Activated T-cell treated with anti-CD3 and anti-CD28 coated beads, Interleukin-2, amount 50 U/mL, for 24 hours (primary cell): ENCODE measurements around the gene VSTM5.
"Not testable (repeated sequence)": the region's sequence is repeated elsewhere in the genome, so short reads cannot be mapped to it uniquely, and the experiment has no call there.

ENCODE experiments used
- DNase-seq: peaks from one replicate; pipeline ENCODE4 v3.0.0-alpha.2; 2020
- H3K27ac Mint-ChIP-seq: 2 replicates; pipeline ENCODE4 v1.8.0; 2020; ENCODE audit warnings: mild to moderate bottlenecking, mixed read lengths
- H3K27me3 Mint-ChIP-seq: 2 replicates; pipeline ENCODE4 v1.8.0; 2020; ENCODE audit warnings: mixed read lengths
- H3K36me3 Mint-ChIP-seq: 2 replicates; pipeline ENCODE4 v1.8.0; 2020; ENCODE audit warnings: low read depth, mixed read lengths
- H3K4me1 Mint-ChIP-seq: 2 replicates; pipeline ENCODE4 v1.8.0; 2020; ENCODE audit warnings: low read depth, mixed read lengths
- H3K4me3 Mint-ChIP-seq: 2 replicates; pipeline ENCODE4 v1.8.0; 2020; ENCODE audit warnings: mild to moderate bottlenecking, moderate library complexity, mixed read lengths
- H3K9me3 Mint-ChIP-seq: 2 replicates; pipeline ENCODE4 v1.8.0; 2020; ENCODE audit warnings: mixed read lengths

Gene VSTM5, protein sequence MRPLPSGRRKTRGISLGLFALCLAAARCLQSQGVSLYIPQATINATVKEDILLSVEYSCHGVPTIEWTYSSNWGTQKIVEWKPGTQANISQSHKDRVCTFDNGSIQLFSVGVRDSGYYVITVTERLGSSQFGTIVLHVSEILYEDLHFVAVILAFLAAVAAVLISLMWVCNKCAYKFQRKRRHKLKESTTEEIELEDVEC

DNA sequence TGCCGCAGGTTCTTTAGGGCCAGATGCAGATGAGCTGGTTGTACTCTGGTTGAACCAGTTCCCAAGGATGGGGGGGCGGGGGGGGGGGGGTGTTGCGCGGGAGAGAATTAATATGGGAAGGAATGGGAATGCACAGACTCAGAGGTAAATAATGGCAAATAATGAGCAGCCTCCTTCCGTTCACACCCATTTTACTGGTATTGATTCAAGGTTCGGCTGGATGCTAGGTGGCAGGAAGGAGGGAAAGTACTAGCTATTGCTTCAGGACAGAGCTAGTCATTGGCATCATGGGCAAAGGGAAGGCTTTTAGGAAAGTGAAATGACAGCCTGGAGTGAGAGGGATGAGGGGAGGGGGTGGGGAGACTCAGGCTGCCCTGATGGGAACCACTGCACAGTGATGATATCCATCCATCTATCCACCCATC lies at the start of gene VSTM5:
TSS of gene VSTM5 (minus strand) at position 25 of the 425 bp plus-strand sequence. CDS start 116 bp downstream, outside the sequence.
- no peaks in the 10 kb centered on the region for H3K9me3 Mint-ChIP-seq
- H3K36me3 Mint-ChIP-seq, result no peaks in the 10 kb centered on the region
- H3K27ac Mint-ChIP-seq, result no peak within 1 kb of the TSS
- no peak for DNase-seq
- peaks cover 49% of the 10 kb centered on the region for H3K27me3 Mint-ChIP-seq
- H3K4me1 Mint-ChIP-seq, result peaks cover 5% of the 10 kb centered on the region
- no peak within 1 kb of the TSS for H3K4me3 Mint-ChIP-seq

DNA sequence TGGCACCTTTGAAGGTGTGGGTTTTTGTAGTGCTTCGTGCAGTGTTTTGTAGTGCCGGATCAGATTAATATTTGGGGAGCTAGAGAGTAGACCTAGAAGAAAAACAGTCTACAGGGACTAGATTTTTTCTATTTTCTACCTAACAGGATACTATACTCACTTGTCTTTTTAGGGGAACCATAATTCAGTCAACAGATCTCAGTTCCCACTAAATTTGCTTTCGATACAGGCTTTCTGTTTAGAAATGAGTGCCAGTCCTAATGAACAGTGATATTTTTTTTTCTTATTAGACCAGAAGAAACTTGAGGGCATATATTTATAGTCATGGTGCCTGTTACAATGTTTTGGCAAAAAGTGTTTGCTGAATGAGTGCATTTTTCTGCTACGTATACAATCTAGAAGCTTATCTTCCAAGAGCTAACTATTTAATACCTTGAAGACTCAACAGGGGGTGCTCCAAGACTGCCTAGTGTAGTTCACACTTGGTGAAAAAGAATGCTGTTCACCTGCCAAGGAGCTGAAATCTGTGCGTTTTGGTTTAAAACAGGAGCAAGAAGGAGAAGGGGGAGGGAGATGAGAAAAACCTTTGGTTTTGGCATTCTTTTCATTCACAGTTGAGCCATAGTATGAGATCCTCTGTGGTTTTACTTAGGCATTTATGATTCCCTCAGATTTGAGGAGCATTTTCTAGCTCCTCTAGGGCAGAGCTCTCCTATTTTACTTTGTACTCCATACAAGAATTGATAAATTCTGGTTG lies 44.9 kb upstream of the VSTM5 start:
- H3K9me3 Mint-ChIP-seq, result no peaks in the 10 kb centered on the region
- no peak for DNase-seq
- H3K27me3 Mint-ChIP-seq, result peaks cover 65% of the 10 kb centered on the region
- H3K4me3 Mint-ChIP-seq, result no peak overlapping the region
- H3K36me3 Mint-ChIP-seq, result no peaks in the 10 kb centered on the region
- no peak overlapping the region for H3K27ac Mint-ChIP-seq
- no peaks in the 10 kb centered on the region for H3K4me1 Mint-ChIP-seq

DNA sequence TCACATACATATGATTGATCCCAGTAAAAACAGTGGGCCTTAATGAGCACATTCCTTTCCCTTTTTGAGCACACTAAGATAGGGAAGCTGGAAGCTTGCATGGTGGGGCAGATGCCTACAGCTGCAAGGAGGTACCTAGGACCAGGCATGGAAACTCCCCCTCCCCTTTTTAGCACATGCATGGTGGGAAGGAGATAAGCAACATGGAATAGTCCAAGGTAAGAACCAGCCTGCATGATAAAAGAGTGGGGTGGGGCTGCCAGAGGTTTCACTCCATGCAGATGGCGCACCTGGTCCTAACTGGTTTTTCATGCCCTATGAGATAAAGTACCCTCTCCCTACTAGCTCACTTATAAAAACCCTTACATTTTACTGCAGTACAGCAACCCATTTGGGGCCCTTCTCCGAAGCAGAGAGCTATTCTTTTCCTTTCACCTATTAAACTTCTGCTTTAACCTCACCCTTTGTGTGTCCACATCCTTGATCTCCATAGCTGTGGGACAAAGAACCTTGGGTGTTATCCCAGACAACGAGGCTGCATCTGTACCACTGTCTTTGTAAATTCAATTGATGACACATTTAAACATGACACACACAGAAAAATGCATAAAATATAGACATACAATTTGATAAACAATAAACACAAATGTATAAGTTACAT lies 40.1 kb upstream of the VSTM5 start:
- no peak overlapping the region for H3K4me3 Mint-ChIP-seq
- no peaks in the 10 kb centered on the region for H3K9me3 Mint-ChIP-seq
- H3K27ac Mint-ChIP-seq, result no peak overlapping the region
- H3K4me1 Mint-ChIP-seq, result no peaks in the 10 kb centered on the region
- no peaks in the 10 kb centered on the region for H3K36me3 Mint-ChIP-seq
- no peak for DNase-seq
- H3K27me3 Mint-ChIP-seq, result peaks cover 38% of the 10 kb centered on the region

DNA sequence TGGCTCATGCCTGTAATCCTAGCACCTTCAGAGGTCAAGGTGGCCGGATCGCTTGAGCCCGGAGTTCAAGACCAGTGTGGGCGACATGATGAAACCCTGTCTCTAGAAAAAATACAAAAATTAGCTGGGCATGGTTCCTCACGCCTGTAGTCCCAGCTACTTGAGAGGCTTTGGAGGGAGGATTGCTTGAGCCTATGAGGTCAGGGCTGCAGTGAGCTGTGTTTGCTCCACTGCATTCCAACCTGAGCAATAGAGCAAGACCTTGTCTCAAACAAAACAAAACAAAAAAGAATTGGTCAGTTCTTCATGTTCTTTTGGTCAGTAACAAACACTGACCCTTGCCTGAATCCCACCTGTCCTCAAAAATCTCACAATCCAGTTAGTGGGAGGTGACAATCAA lies 36.7 kb upstream of the VSTM5 start:
- Mint-ChIP-seq H3K27ac (no peak overlapping the region), H3K4me3 (no peak overlapping the region), H3K9me3 (no peaks in the 10 kb centered on the region), H3K36me3 (no peaks in the 10 kb centered on the region), H3K27me3 (peaks cover 18% of the 10 kb centered on the region), H3K4me1 (no peaks in the 10 kb centered on the region)
- DNase-seq, result no peak

DNA sequence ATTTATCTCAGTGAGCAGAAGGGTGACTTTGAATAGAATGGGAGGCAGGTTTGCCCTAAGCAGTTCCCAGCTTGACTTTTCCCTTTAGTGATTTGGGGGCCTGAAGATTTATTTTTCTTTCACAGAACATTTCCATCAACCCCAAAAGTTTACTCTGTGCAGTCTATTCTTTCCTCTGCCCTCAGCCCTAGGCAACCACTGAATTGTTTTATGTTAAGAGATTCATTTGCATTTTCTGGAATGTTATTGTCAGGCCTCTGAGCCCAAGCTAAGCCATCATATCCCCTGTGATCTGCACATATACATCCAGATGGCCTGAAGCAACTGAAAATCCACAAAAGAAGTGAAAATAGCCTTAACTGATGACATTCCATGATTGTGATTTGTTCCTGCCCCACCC lies 28.7 kb upstream of the VSTM5 start:
- not testable (repeated sequence) for H3K27ac Mint-ChIP-seq, H3K9me3 Mint-ChIP-seq, H3K4me3 Mint-ChIP-seq, H3K36me3 Mint-ChIP-seq, DNase-seq, H3K4me1 Mint-ChIP-seq
- peaks cover 17% of the 10 kb centered on the region for H3K27me3 Mint-ChIP-seq

DNA sequence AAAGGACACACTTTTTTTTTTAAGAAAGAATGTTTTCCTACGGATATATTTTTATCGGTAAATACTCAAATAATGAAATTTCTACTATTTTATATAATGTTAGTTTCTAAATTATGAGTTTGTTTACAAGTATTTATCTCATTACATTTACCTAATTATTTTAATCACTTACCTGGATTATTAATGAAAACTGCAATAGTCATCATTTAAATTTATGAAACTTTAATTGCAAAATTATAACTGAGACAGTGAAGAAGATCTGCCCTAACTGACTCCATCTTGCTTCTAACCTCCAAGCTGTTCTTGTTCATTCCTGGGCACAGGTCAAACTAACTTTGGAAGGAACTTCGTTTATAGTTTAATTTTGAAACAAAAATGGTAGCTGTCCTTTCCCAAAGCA lies 25.2 kb upstream of the VSTM5 start:
- no peak for DNase-seq
- Mint-ChIP-seq H3K9me3 (no peaks in the 10 kb centered on the region), H3K36me3 (no peaks in the 10 kb centered on the region), H3K27me3 (peaks cover 15% of the 10 kb centered on the region), H3K4me1 (no peaks in the 10 kb centered on the region), H3K4me3 (no peak overlapping the region), H3K27ac (no peak overlapping the region)

DNA sequence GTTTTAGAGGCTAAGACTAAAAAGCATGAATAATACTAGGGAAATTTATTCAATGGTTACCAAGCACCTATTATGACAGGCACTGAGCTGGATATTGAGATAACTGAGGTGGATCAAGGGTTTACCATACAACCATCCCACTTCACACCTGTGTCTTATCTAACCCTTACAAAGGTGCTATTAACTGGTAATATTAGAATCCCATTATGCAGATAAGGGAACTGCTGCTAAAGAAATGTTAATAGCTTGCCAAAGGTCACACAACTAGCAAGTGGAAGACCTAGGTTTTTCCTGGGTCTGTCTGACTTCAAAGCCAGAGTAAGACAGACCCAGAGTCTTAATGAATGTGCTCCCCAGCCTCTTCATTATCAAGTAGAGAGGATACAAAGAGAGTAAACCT lies 21.1 kb upstream of the VSTM5 start:
- H3K36me3 Mint-ChIP-seq, result no peaks in the 10 kb centered on the region
- no peaks in the 10 kb centered on the region for H3K9me3 Mint-ChIP-seq
- no peak for DNase-seq
- H3K27ac Mint-ChIP-seq, result no peak overlapping the region
- no peak overlapping the region for H3K4me3 Mint-ChIP-seq
- H3K4me1 Mint-ChIP-seq, result no peaks in the 10 kb centered on the region
- peaks cover 5% of the 10 kb centered on the region for H3K27me3 Mint-ChIP-seq

DNA sequence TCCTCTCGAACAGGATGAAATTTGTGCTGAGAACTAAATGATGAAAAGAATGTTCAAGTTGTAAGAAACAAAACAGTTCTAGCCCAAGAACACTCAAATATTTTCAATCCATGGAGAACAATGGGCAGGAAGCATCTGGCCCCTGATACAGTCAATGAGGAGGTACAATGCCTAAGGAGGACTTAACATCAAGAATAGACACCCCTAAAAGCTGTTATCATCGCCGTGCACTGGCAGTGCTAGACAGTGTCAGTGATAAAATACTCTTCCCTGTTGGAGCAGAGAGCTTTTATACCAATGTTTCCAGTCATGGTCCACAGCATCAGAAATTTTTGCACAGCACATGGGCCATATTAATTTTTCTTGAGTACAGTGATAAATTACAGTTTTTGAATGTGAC lies 20.2 kb upstream of the VSTM5 start:
- no peak overlapping the region for H3K27ac Mint-ChIP-seq
- H3K4me3 Mint-ChIP-seq, result no peak overlapping the region
- H3K27me3 Mint-ChIP-seq, result peaks cover 5% of the 10 kb centered on the region
- no peak for DNase-seq
- no peaks in the 10 kb centered on the region for H3K36me3 Mint-ChIP-seq
- no peaks in the 10 kb centered on the region for H3K9me3 Mint-ChIP-seq
- no peaks in the 10 kb centered on the region for H3K4me1 Mint-ChIP-seq

DNA sequence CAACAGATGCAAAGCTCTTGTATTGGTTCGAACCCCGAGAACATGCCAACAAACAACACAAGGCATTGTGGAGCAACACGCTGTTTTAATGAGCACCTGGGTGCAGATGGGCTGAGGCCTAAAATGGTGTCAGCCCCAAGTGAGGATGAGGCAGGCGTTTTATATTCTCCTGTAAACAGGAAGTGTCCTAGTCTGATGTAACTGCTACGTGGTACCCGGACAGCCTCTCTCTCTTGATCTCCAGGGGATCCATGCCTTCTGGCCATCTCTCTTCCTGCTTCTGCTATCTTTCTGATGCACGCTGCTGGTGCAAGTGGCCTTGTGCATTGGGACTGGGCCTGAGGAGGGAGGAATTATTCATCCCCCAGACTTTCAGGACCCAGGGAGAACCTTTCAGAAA lies 19.4 kb upstream of the VSTM5 start:
- DNase-seq, result no peak
- H3K27ac Mint-ChIP-seq, result no peak overlapping the region
- peaks cover 5% of the 10 kb centered on the region for H3K27me3 Mint-ChIP-seq
- no peaks in the 10 kb centered on the region for H3K4me1 Mint-ChIP-seq
- no peak overlapping the region for H3K4me3 Mint-ChIP-seq
- H3K36me3 Mint-ChIP-seq, result no peaks in the 10 kb centered on the region
- H3K9me3 Mint-ChIP-seq, result no peaks in the 10 kb centered on the region

DNA sequence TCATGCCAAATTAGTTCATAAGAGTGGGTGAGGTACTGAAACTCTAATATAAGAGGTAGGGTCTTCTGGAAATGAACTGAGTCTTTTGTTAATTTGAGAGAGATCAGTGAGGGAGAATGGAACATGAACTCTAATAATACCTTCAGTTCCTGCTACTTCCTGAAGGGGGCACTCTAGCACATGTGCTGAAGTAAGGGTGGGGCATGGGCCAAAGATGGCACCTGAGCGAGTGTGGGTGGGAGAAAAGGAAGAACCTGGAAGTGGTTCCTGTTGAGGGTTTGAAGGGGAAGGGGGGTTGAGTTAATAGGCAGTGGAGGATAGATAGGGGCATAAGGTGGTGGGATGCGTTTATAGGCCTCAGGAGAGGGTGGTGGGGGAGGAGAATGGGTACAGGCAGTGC lies 18.0 kb upstream of the VSTM5 start:
- not testable (repeated sequence) for DNase-seq, H3K9me3 Mint-ChIP-seq, H3K27me3 Mint-ChIP-seq, H3K36me3 Mint-ChIP-seq, H3K4me1 Mint-ChIP-seq, H3K4me3 Mint-ChIP-seq, H3K27ac Mint-ChIP-seq

DNA sequence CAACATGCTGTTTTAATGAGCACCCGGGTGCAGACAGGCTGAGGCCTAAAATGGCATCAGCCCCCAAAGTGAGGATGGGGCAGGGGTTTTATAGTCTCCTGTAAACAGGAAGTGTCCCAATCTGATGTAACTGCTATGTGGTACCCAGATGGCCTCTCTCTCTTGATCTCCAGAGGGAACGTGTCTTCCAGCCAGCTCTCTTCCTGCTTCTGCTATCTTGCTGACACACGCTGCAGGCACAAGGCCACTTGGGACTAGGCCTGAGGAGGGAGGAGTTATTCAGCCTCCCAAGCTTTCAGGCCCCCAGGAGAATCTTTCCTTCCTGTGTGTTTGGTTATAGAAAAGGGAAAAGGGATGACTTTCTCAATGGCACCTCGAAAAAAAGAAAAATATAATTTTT lies 11.4 kb upstream of the VSTM5 start:
- no peak overlapping the region for H3K4me3 Mint-ChIP-seq
- no peak for DNase-seq
- no peaks in the 10 kb centered on the region for H3K4me1 Mint-ChIP-seq
- peaks cover 3% of the 10 kb centered on the region for H3K27me3 Mint-ChIP-seq
- no peaks in the 10 kb centered on the region for H3K36me3 Mint-ChIP-seq
- no peak overlapping the region for H3K27ac Mint-ChIP-seq
- no peaks in the 10 kb centered on the region for H3K9me3 Mint-ChIP-seq

DNA sequence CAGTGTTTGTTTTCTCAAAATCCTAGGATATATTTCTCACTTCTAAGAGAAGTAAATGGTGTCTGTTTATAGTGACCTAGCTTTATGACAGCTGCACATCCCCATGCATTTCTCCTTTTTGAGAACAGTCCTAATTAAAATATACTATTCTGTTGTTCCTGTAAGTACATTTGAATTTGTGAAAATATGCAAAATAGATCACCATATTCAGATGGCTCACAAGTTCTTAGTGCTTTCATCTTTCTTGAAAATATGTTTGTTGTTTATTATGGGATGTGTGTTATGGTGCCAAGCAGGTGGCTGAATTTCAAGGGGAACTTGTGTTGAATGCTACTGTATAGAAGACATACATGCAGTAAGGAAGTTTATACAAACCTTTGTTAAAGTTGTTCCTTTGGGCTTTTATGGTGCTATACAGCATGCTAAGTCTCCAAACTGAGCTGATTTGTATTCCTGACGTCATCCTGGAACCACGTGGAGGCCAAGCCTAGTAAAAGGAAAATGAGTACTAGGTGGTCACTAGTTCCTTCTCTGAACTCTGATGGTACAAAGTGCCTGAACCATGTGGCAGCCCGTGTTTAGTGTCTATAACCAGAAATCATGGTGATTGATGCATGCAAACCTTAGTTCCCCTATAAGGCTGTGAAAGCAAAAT lies 7.8 kb upstream of the VSTM5 start:
- Mint-ChIP-seq H3K9me3 (no peaks in the 10 kb centered on the region), H3K4me3 (no peak overlapping the region), H3K27me3 (peaks cover 2% of the 10 kb centered on the region), H3K27ac (no peak overlapping the region), H3K4me1 (no peaks in the 10 kb centered on the region), H3K36me3 (no peaks in the 10 kb centered on the region)
- no peak for DNase-seq

DNA sequence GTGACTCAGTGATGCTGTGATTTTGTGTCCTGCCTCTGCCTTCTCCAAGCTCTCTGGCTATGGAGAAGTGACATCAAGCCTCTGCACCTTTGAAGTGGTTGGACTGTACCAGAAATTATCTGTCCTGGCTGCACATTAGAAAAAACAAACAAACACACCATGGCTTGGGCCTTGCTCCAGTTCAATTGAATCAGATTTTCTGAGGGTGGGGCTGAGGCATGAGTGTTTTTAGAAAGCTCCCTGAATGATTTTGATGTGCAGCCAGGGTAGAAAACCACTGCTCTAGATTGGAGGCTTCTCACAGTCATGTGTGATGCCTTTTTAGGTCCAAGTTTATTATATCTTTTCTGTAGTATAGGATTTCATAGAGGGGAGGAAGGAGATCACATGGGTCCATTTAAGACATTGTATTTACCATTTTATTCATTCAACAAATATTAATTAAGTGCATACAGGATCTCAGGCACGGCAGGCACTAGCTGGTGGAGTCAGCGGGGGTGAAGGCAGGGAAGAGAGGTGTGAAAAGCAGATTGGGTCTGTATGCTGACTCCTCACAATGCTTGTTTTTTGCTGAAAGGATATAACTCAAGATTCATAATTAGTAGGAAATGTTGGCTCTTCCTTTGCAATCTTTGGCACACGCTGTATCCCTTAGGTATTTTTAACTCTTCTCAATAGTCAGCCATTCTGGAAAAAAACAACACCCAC lies 7.1 kb upstream of the VSTM5 start:
- Mint-ChIP-seq H3K36me3 (no peaks in the 10 kb centered on the region), H3K27ac (no peak overlapping the region), H3K4me1 (no peaks in the 10 kb centered on the region), H3K27me3 (peaks cover 8% of the 10 kb centered on the region), H3K9me3 (no peaks in the 10 kb centered on the region), H3K4me3 (no peak overlapping the region)
- DNase-seq, result no peak

DNA sequence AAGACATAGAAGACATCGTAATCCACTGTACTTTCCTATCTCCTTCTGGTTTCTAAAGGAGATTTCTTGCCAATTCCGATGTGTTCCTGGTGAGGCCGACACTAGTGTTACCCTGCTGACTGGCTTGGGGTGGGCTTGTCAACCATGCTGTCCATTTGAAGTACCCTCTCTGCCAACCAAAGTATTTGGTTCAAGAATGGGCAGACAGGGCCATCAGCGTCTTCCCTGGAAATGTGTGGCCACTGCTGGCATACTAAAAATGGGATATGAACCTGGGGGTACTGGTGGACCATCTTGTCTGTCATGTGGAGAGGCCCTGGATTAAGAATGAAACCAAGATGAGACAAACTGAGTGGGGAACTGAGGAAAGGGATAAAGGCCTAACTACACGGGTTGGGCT lies 1.8 kb upstream of the VSTM5 start:
- no peaks in the 10 kb centered on the region for H3K9me3 Mint-ChIP-seq
- H3K27me3 Mint-ChIP-seq, result peaks cover 48% of the 10 kb centered on the region
- no peaks in the 10 kb centered on the region for H3K36me3 Mint-ChIP-seq
- H3K27ac Mint-ChIP-seq, result no peak overlapping the region
- no peak for DNase-seq
- H3K4me3 Mint-ChIP-seq, result no peak overlapping the region
- peaks cover 5% of the 10 kb centered on the region for H3K4me1 Mint-ChIP-seq
